Stomach (tissue), 9 donors: ENCODE data around the gene NF1. TPM values are rescaled to one million over a fixed set of nuclear protein-coding genes. Genes with fewer than 3 reads are reported as not detected.

Experiments used
- DNase-seq, 2 donors: peaks; one replicate each; pipeline versions ENCODE4 v3.0.0 to v3.0.0-alpha.2; 2013 to 2019
- H3K27ac ChIP-seq, 5 donors: fragments of 200-600 bp in 4 of 5; sonication (generic) in 4 of 5; one replicate each; pipeline ENCODE4 v1.5.1; 2013 to 2019; ENCODE audit warnings: mild to moderate bottlenecking in 1 of 5, moderate library complexity in 1 of 5
- H3K27me3 ChIP-seq, 3 donors: fragments of 200-600 bp; sonication (generic); one replicate each; pipeline ENCODE4 v1.5.1; 2017 to 2019; ENCODE audit warnings: mixed run types in 1 of 3
- H3K36me3 ChIP-seq, 4 donors: fragments of 200-600 bp; sonication (generic); 1 replicate in 3 of 4; 2 replicates in 1 of 4; pipeline ENCODE4 v1.5.1; 2016 to 2019
- H3K4me1 ChIP-seq, 4 donors: fragments of 200-600 bp; sonication (generic); one replicate each; pipeline ENCODE4 v1.5.1; 2016 to 2019
- H3K4me3 ChIP-seq, 4 donors: fragments of 200-600 bp; sonication (generic) in 3 of 4; one replicate each; pipeline ENCODE4 v1.5.1; 2016 to 2019; ENCODE audit warnings: mild to moderate bottlenecking in 1 of 4
- H3K9me3 ChIP-seq, 4 donors: fragments of 200-600 bp; sonication (generic); one replicate each; pipeline ENCODE4 v1.5.1; 2016 to 2019
- EP300 ChIP-seq: sonication (generic); formaldehyde crosslinking; IDR thresholded peaks from one replicate; pipeline ENCODE4 v1.6.1; 2017; ENCODE audit warnings: antibody characterized with exemption
- POLR2A ChIP-seq, 4 donors: fragments of 450-650 bp; IDR thresholded peaks; one replicate each; pipeline ENCODE4 v1.6.1; 2016; ENCODE audit warnings: antibody characterized with exemption in 4 of 4, control low read depth in 2 of 4, mild to moderate bottlenecking in 1 of 4, moderate library complexity in 1 of 4
- POLR2AphosphoS5 ChIP-seq, 3 donors: sonication (generic); formaldehyde crosslinking; IDR thresholded peaks; one replicate each; pipeline ENCODE4 v1.6.1; 2016; ENCODE audit warnings: antibody characterized with exemption in 3 of 3
- WGBS, 5 donors: extraction: QIAGEN DNeasy Blood & Tissue Kit in 3 of 5; methylation state at CpG; one replicate each; pipeline versions ENCODE4 v1.1.5 to v1.1.7; 2013 to 2018; 5-methylcytosine and 5-hydroxymethylcytosine counted together
- intact Hi-C: fragments of 100-400 bp; cut with DNase I; formaldehyde crosslinking; loops from one replicate; pipeline ENCODE4 v1.15.1; 2023; ENCODE audit warnings: low total_unique reads
- polyA plus RNA-seq, 3 donors: library from polyadenylated mRNA; stranded (reverse); fragments of 200-250 nt; gene quantifications; one replicate each; pipeline ENCODE4 v1.2.3, GENCODE V29; 2013
- total RNA-seq, 5 donors: library from RNA; depleted of rRNA; stranded (reverse); fragments of >200 nt; gene quantifications; one replicate each; pipeline versions ENCODE4 v1.1.0 to v1.2.3, GENCODE V29; 2014 to 2016
- TF ChIP-seq, protein P1 (sequence below), 7 experiments: fragments of 450-650 bp in 4 of 7; fragments of 200-600 bp in 3 of 7; sonication (generic) in 3 of 7; IDR thresholded peaks; one replicate each; pipeline ENCODE4 v1.5.1; 2016 to 2019; ENCODE audit warnings: antibody characterized with exemption in 7 of 7, control low read depth in 2 of 7, mild to moderate bottlenecking in 1 of 7
- donor health status: healthy with polysubstance abuse.
- donor health status: Bipolar disorder and iron deficiency.
- donor health status: healthy.

The NF1 gene
- total and polyA plus RNA-seq, 8 donors, result 5.2 to 108 (median 50.5) TPM

DNA sequence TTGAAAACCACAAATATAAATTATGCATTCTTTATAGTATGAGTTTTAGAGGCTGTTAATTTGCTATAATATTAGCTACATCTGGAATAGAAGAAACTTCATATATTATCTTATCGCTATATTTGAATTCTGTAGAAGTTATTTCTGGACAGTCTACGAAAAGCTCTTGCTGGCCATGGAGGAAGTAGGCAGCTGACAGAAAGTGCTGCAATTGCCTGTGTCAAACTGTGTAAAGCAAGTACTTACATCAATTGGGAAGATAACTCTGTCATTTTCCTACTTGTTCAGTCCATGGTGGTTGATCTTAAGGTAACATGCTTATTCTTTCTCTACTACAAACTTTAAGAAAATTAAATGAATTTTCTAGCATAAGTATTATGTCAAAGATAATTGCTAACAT lies 105.5 kb downstream of the NF1 start:
- Histone ChIP-seq H3K36me3 (peaks cover 0 to 17% (median 5%) of the 10 kb centered on the region in 4 donors), H3K27ac (no peak overlapping the region), H3K27me3 (no peaks in the 10 kb centered on the region), H3K4me1 (no peaks in the 10 kb centered on the region), H3K9me3 (no peaks in the 10 kb centered on the region), H3K4me3 (no peak overlapping the region)
- intact Hi-C loops, result no loop called here
- TF ChIP-seq POLR2AphosphoS5 (IDR thresholded peaks at IDR 0.05) (no peak), POLR2A (IDR thresholded peaks at IDR 0.05) (no peak), EP300 (no peak)
- TF ChIP-seq, protein P1, sequence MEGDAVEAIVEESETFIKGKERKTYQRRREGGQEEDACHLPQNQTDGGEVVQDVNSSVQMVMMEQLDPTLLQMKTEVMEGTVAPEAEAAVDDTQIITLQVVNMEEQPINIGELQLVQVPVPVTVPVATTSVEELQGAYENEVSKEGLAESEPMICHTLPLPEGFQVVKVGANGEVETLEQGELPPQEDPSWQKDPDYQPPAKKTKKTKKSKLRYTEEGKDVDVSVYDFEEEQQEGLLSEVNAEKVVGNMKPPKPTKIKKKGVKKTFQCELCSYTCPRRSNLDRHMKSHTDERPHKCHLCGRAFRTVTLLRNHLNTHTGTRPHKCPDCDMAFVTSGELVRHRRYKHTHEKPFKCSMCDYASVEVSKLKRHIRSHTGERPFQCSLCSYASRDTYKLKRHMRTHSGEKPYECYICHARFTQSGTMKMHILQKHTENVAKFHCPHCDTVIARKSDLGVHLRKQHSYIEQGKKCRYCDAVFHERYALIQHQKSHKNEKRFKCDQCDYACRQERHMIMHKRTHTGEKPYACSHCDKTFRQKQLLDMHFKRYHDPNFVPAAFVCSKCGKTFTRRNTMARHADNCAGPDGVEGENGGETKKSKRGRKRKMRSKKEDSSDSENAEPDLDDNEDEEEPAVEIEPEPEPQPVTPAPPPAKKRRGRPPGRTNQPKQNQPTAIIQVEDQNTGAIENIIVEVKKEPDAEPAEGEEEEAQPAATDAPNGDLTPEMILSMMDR (IDR thresholded peaks at IDR 0.05), result no peak
- DNase-seq, result no peak
- WGBS, 5 donors, result 89 to 97% (median 93%) methylated on average over 2 of the region's 2 CpGs

DNA sequence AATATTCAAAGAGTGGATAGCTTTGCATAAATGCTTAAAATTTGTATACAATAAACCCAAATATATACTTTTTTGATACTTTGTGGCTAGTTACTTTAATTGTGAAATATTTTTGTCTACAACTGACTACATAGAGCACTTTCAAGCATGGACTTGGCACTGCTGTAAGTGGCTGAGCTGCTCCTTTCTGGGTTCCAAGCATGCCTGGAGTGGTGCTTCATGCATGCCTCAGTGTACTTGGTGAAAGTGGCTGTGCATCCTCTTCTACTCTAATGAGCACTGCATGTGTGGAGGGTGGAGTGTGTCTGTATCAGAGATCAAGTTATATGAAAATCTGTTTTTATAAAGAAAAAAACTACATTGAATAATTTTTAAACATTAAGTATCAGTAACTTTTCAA lies 108.2 kb downstream of the NF1 start:
- DNase-seq, result no peak
- Histone ChIP-seq H3K27me3 (no peaks in the 10 kb centered on the region), H3K4me1 (no peaks in the 10 kb centered on the region), H3K36me3 (peaks cover 0 to 23% (median 9%) of the 10 kb centered on the region in 4 donors), H3K4me3 (no peak overlapping the region), H3K9me3 (no peaks in the 10 kb centered on the region), H3K27ac (no peak overlapping the region)
- intact Hi-C loops, result no loop called here
- TF ChIP-seq POLR2A (IDR thresholded peaks at IDR 0.05) (no peak), POLR2AphosphoS5 (IDR thresholded peaks at IDR 0.05) (no peak), EP300 (no peak)
- TF ChIP-seq, protein P1 (IDR thresholded peaks at IDR 0.05), result no peak

DNA sequence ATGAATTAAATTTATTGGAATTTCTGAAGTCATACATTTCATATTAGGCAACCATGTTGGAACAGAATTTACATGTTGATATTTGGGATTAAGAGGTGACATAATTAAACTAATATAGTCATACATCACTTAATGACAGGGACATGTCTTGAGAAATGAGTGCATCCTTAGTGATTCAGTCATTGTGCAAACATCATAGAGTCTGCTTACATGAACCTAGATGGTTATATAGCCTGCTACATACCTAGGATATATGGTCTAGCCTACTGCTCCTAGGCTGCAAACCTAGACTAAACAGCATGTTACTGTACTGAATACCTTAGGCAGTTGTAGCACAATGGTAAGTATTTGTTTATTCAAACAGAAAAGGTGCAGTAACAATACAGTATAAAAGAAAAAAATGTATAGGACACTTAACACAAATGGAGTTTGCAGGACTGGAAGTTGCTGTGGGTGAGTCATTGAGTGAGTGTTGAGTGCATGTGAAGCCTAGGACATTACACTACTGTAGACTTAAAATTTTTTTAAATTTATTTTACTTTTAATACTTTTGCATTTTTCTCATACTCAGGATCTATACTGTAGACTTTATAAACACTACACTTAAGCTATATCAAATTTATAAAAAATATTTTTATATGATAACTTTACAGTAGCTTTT lies 116.7 kb downstream of the NF1 start:
- Histone ChIP-seq H3K27ac (no peak overlapping the region), H3K4me1 (no peaks in the 10 kb centered on the region), H3K4me3 (no peak overlapping the region), H3K27me3 (no peaks in the 10 kb centered on the region), H3K9me3 (no peaks in the 10 kb centered on the region), H3K36me3 (peaks cover 0 to 36% (median 19%) of the 10 kb centered on the region in 4 donors)
- TF ChIP-seq POLR2AphosphoS5 (IDR thresholded peaks at IDR 0.05), result no peak
- TF ChIP-seq, protein P1 (IDR thresholded peaks at IDR 0.05), result no peak
- TF ChIP-seq EP300, result no peak
- TF ChIP-seq POLR2A (IDR thresholded peaks at IDR 0.05), result no peak
- no peak for DNase-seq
- intact Hi-C loops, result loop anchor here (10.0 kb wide), 1 partner anchor 197 kb away; no protein-coding TSS in a partner anchor

DNA sequence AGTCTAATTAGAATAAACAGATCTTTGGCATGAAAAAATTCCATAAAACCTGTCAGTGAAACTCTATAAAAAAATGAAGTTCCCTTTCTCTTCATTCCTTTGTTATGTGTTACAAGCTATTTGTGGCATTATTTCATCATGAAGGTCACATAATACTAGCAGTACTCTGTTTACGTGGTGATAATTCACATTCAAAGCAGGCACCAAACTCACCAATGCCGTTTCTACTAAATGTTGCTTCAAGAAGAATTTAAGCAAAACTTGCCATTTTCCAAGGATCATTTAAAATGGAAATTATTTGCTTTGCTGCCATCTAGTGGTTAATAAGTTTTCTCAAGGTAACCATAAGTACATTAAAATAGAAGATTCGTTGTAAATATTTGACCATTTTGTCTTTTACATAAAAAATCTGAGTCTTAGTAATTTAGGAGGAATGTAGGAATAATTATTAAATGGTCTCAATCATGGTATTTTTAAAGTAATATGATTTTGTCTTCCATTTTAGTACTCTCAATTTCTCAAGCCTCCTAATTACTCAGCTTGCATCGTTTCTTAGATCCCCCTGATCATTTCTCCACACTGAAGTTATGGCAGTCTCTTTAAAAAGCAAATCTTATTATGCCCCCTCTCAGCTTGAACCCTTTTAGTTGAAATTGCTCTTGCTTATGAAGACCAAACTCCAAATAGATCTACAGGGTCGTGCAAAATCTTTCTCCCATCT lies 121.4 kb downstream of the NF1 start:
- WGBS, 5 donors, result 41 to 49% (median 46%) methylated on average over 5 of the region's 5 CpGs
- intact Hi-C loops, result loop anchor here (10.0 kb wide), 1 partner anchor 201 kb away; no protein-coding TSS in a partner anchor
- TF ChIP-seq, protein P1 (IDR thresholded peaks at IDR 0.05), result peak in 5 of 7 experiments; percentile 23 to 63 (median 43)
- TF ChIP-seq POLR2AphosphoS5 (IDR thresholded peaks at IDR 0.05), result no peak
- H3K9me3 ChIP-seq, result no peaks in the 10 kb centered on the region
- no peak overlapping the region for H3K27ac ChIP-seq
- no peaks in the 10 kb centered on the region for H3K4me1 ChIP-seq
- peaks cover 4 to 59% (median 37%) of the 10 kb centered on the region in 4 donors for H3K36me3 ChIP-seq
- H3K4me3 ChIP-seq, result no peak overlapping the region
- H3K27me3 ChIP-seq, result no peaks in the 10 kb centered on the region
- DNase-seq, result peak in 1 of 2 donors; percentile 63
